ENCODE measurements around the gene NIPA2. TPM values are rescaled to one million over a fixed set of nuclear protein-coding genes. Genes with fewer than 3 reads are reported as not detected.

Gene NIPA2
- total and polyA plus RNA-seq, 3 experiments from 2014 or later, result 55.4 to 112 (median 102) TPM

DNA sequence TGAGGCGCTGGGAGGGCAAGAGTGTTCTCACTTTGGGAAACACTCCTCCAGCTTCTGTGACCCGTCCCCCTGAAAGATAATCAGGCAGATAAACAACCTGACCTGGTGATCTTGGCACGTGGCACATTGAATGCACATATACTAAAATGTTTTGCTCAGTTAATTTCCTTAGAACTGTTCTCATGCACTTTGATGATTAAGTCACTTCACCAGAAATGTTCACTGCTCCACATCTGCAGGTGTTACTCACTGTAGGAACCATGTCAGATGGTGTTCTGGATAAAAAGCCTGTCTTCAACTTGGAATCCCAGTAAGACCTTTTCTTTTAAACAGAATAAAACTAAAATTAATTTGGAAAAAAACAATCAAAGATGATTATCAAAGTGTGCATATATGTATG lies 24.6 kb upstream of the NIPA2 start:
- Mint-ChIP-seq H3K4me1 (peaks cover 6 to 13% (median 9%) of the 10 kb centered on the region in 3 donors), H3K27ac (no peak overlapping the region), H3K4me3 (no peak overlapping the region), H3K36me3 (peaks cover 0 to 42% (median 7%) of the 10 kb centered on the region in 3 donors), H3K9me3 (no peaks in the 10 kb centered on the region), H3K27me3 (no peaks in the 10 kb centered on the region)
- ChIA-PET POLR2A (no interaction called here), CTCF (no interaction called here)
- DNase-seq, result no peak
- Histone ChIP-seq H3K36me3 (ENCODE audit: insufficient read depth, low read length) (peaks cover 4% of the 10 kb centered on the region), H3K27ac (ENCODE audit: low read depth, low read length) (no peak overlapping the region), H3K27me3 (ENCODE audit: insufficient read depth, low read length, poor library complexity, severe bottlenecking) (no peaks in the 10 kb centered on the region), H3K4me1 (ENCODE audit: insufficient read depth, low read length) (no peaks in the 10 kb centered on the region), H3K4me3 (ENCODE audit: low read length) (no peak overlapping the region), H3K9me3 (ENCODE audit: low read length) (no peaks in the 10 kb centered on the region)

DNA sequence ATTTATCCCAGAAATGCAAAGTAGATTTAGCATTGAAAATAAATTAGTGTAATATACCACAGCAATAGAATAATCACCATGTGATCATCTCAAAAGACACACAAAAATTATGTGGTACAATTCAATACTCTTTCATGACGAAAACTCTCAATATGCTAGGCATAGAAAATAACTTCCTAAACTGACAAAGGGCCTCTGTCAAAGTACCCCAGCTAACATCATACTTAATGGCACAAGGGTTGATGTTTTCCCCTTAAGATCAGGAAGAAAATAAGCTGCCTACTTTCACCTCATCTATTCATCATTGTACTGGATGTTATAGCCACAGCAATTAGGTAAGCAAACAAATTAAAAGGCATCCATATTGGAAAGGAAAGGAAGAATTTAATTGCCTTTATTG lies 22.7 kb upstream of the NIPA2 start:
- Histone ChIP-seq H3K27ac (ENCODE audit: low read depth, low read length) (no peak overlapping the region), H3K36me3 (ENCODE audit: insufficient read depth, low read length) (peaks cover 4% of the 10 kb centered on the region), H3K27me3 (ENCODE audit: insufficient read depth, low read length, poor library complexity, severe bottlenecking) (no peaks in the 10 kb centered on the region), H3K4me1 (ENCODE audit: insufficient read depth, low read length) (no peaks in the 10 kb centered on the region), H3K9me3 (ENCODE audit: low read length) (no peaks in the 10 kb centered on the region), H3K4me3 (ENCODE audit: low read length) (no peak overlapping the region)
- H3K27me3 Mint-ChIP-seq, result no peaks in the 10 kb centered on the region
- peaks cover 0 to 3% (median 0%) of the 10 kb centered on the region in 3 donors for H3K4me1 Mint-ChIP-seq
- H3K27ac Mint-ChIP-seq, result no peak overlapping the region
- H3K9me3 Mint-ChIP-seq, result no peaks in the 10 kb centered on the region
- peaks cover 5 to 57% (median 12%) of the 10 kb centered on the region in 3 donors for H3K36me3 Mint-ChIP-seq
- no peak for DNase-seq
- ChIA-PET CTCF (no interaction called here), POLR2A (no interaction called here)
- H3K4me3 Mint-ChIP-seq, result no peak overlapping the region

DNA sequence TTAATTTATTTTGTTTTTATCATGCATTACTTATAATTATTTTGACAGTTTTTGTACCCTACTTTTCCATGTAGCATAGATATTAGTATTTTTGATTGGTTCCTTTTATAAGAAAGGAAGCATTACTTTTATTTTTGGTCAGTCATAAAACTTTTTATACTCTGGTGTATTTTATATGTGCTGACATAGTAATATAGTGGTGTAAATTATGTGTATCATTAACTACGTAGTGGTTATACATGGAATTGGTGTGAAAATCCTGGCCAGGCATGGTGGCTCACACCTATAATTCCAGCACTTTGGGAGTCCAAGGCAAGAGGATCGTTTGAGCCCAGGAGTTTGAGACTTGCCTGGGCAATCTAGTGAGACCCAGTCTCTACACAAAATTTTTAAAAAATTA lies 18.8 kb upstream of the NIPA2 start:
- Histone ChIP-seq H3K27ac (ENCODE audit: low read depth, low read length) (no peak overlapping the region), H3K27me3 (ENCODE audit: insufficient read depth, low read length, poor library complexity, severe bottlenecking) (no peaks in the 10 kb centered on the region), H3K4me3 (ENCODE audit: low read length) (no peak overlapping the region), H3K36me3 (ENCODE audit: insufficient read depth, low read length) (peaks cover 4% of the 10 kb centered on the region), H3K4me1 (ENCODE audit: insufficient read depth, low read length) (no peaks in the 10 kb centered on the region), H3K9me3 (ENCODE audit: low read length) (no peaks in the 10 kb centered on the region)
- H3K4me1 Mint-ChIP-seq, result peaks cover 0 to 3% (median 0%) of the 10 kb centered on the region in 3 donors
- no peak overlapping the region for H3K4me3 Mint-ChIP-seq
- CTCF ChIA-PET, result no interaction called here
- H3K36me3 Mint-ChIP-seq, result peaks cover 5 to 61% (median 27%) of the 10 kb centered on the region in 3 donors
- no peaks in the 10 kb centered on the region for H3K27me3 Mint-ChIP-seq
- POLR2A ChIA-PET, result no interaction called here
- DNase-seq, result no peak
- H3K9me3 Mint-ChIP-seq, result no peaks in the 10 kb centered on the region
- peak overlapping the region in 3 of 8 donors; percentile 47 to 61 (median 54) for H3K27ac Mint-ChIP-seq

DNA sequence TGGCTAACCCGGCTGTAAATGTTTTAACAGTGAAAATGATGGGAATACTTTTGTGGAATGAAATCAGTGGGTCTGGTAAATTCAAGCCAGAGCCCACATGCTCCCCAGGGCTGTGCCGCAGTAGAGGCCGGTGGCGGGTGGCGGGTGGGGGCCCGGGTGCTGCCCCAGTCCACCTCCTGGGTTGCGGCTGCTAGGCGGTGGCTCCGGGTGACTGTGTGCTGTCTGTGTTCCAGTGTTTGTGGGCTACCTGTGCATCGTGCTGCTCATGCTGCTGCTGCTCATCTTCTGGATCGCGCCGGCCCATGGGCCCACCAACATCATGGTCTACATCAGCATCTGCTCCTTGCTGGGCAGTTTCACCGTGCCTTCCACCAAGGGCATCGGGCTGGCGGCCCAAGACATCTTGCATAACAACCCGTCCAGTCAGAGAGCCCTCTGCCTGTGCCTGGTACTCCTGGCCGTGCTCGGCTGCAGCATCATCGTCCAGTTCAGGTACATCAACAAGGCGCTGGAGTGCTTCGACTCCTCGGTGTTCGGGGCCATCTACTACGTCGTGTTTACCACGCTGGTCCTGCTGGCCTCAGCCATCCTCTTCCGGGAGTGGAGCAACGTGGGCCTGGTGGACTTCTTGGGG lies 14.9 kb upstream of the NIPA2 start:
- no peaks in the 10 kb centered on the region for H3K9me3 Mint-ChIP-seq
- Histone ChIP-seq H3K9me3 (ENCODE audit: low read length) (no peaks in the 10 kb centered on the region), H3K27ac (ENCODE audit: low read depth, low read length) (no peak overlapping the region), H3K4me3 (ENCODE audit: low read length) (no peak overlapping the region), H3K4me1 (ENCODE audit: insufficient read depth, low read length) (no peaks in the 10 kb centered on the region), H3K36me3 (ENCODE audit: insufficient read depth, low read length) (peaks cover 4% of the 10 kb centered on the region), H3K27me3 (ENCODE audit: insufficient read depth, low read length, poor library complexity, severe bottlenecking) (no peaks in the 10 kb centered on the region)
- no peaks in the 10 kb centered on the region for H3K4me1 Mint-ChIP-seq
- CTCF ChIA-PET, result no interaction called here
- no peaks in the 10 kb centered on the region for H3K27me3 Mint-ChIP-seq
- no peak overlapping the region for H3K4me3 Mint-ChIP-seq
- POLR2A ChIA-PET, result no interaction called here
- DNase-seq, result no peak
- peaks cover 5 to 80% (median 37%) of the 10 kb centered on the region in 3 donors for H3K36me3 Mint-ChIP-seq
- no peak overlapping the region for H3K27ac Mint-ChIP-seq

DNA sequence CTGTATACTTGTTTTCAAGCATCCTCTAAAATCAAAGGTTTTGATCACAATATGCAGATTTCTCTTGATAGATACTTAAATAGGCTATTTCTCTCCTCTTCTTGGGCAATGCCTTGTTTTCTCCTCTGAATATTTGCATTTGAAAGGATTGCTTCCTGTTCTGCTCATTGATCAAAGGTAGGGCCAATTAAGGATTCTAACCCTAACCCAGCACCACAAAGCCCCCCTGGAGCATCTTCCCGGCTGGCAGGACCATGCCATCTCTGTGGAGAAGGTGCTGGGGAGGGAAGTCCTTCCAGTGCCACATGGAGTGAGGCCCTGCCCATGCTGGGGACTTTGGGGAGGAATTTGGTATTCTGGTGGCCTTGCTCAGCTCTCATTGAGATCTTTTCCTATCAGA lies 11.3 kb upstream of the NIPA2 start:
- ChIA-PET CTCF (no interaction called here), POLR2A (no interaction called here)
- Mint-ChIP-seq H3K4me1 (no peaks in the 10 kb centered on the region), H3K27ac (no peak overlapping the region), H3K4me3 (no peak overlapping the region), H3K36me3 (peaks cover 0 to 57% (median 23%) of the 10 kb centered on the region in 3 donors), H3K27me3 (no peaks in the 10 kb centered on the region), H3K9me3 (no peaks in the 10 kb centered on the region)
- Histone ChIP-seq H3K9me3 (ENCODE audit: low read length) (no peaks in the 10 kb centered on the region), H3K27ac (ENCODE audit: low read depth, low read length) (no peak overlapping the region), H3K36me3 (ENCODE audit: insufficient read depth, low read length) (no peaks in the 10 kb centered on the region), H3K27me3 (ENCODE audit: insufficient read depth, low read length, poor library complexity, severe bottlenecking) (no peaks in the 10 kb centered on the region), H3K4me3 (ENCODE audit: low read length) (no peak overlapping the region), H3K4me1 (ENCODE audit: insufficient read depth, low read length) (no peaks in the 10 kb centered on the region)
- no peak for DNase-seq

DNA sequence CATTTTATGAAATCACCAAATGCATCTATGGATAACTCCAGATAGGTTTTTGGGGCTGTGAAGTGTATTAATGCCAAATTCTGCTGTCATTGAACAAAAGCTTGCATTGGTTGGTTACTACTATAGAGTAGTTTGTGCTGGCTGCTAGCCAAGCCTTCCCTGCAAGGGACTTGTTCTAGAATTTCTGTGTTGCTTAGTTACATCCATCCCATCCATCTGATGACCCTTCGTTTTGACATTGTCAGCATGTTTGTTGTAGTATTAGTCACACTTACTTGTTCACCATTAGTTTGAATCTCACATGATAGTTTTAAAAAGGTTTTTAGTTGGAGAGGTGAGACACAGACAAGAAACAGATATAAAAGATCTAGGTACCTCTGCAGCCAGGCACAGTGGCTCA lies 7.0 kb upstream of the NIPA2 start:
- H3K4me3 Mint-ChIP-seq, result no peak overlapping the region
- H3K27ac Mint-ChIP-seq, result peak overlapping the region in 1 of 8 donors; percentile 21
- CTCF ChIA-PET, result interaction anchor here (0.6 kb wide), 1 partner anchor 9 kb away, joined by 3 read pairs; no protein-coding TSS in a partner anchor

DNA sequence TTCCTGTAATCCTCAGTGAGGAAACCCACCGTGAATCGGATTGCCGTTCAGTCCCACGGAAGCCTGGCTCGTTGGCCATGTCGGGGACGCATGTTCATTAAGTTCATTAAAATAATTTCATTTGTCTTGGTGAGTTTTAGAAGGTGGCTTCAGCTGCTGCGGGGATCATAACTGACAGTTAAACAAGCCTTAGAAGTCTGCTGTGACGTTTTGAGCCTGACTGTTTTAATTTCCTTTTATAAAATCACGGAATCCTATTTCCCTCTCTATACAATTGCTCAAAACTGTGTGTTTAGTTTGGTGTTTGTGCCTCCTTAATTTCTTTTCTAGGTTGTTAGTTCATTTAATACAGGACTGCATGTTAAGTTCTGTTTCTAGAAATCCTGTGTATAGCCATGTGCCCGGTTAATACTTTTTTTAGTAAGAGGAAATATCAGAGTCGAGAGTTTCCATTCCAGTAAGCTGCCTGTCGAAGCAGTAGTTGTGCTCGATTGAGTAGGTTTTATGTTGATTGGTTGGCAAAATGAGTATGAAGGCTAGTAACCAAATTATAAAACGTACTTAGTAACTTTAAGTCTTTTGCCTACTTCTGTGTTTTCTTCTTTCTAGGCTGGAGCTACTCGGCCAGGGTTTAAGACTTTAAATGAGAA lies 705 bp downstream of the NIPA2 start:
- Histone ChIP-seq H3K27me3 (ENCODE audit: insufficient read depth, low read length, poor library complexity, severe bottlenecking) (no peaks in the 10 kb centered on the region), H3K36me3 (ENCODE audit: insufficient read depth, low read length) (no peaks in the 10 kb centered on the region), H3K27ac (ENCODE audit: low read depth, low read length) (peak overlapping the region; percentile 96), H3K4me1 (ENCODE audit: insufficient read depth, low read length) (peaks cover 17% of the 10 kb centered on the region), H3K9me3 (ENCODE audit: low read length) (no peaks in the 10 kb centered on the region), H3K4me3 (ENCODE audit: low read length) (peak overlapping the region; percentile 88)
- ChIA-PET POLR2A (interaction anchor here (1.5 kb wide), 1 partner anchor 200 kb away, joined by 4 read pairs; the partner anchor contains the start of gene TUBGCP5), CTCF (interaction anchor here (1.1 kb wide), 1 partner anchor 54 kb away, joined by 3 read pairs; no protein-coding TSS in a partner anchor)
- no peak for DNase-seq
- Mint-ChIP-seq H3K27ac (peak overlapping the region; percentile 92 to 99 (median 96)), H3K27me3 (no peaks in the 10 kb centered on the region), H3K36me3 (peaks cover 0 to 37% (median 4%) of the 10 kb centered on the region in 3 donors), H3K4me1 (peaks cover 33 to 40% (median 34%) of the 10 kb centered on the region in 3 donors), H3K4me3 (peak overlapping the region; percentile 89 to 97 (median 93)), H3K9me3 (no peaks in the 10 kb centered on the region)

More for the DNA sequence above, 7.0 kb upstream of the NIPA2 start:
- peaks cover 0 to 7% (median 0%) of the 10 kb centered on the region in 5 donors for H3K9me3 Mint-ChIP-seq
- Histone ChIP-seq H3K4me3 (ENCODE audit: low read length) (no peak overlapping the region), H3K36me3 (ENCODE audit: insufficient read depth, low read length) (no peaks in the 10 kb centered on the region), H3K9me3 (ENCODE audit: low read length) (no peaks in the 10 kb centered on the region), H3K27ac (ENCODE audit: low read depth, low read length) (no peak overlapping the region), H3K27me3 (ENCODE audit: insufficient read depth, low read length, poor library complexity, severe bottlenecking) (no peaks in the 10 kb centered on the region), H3K4me1 (ENCODE audit: insufficient read depth, low read length) (no peaks in the 10 kb centered on the region)
- no peaks in the 10 kb centered on the region for H3K27me3 Mint-ChIP-seq
- POLR2A ChIA-PET, result no interaction called here
- H3K4me1 Mint-ChIP-seq, result no peaks in the 10 kb centered on the region
- peaks cover 0 to 24% (median 10%) of the 10 kb centered on the region in 3 donors for H3K36me3 Mint-ChIP-seq
- DNase-seq, result no peak

DNA sequence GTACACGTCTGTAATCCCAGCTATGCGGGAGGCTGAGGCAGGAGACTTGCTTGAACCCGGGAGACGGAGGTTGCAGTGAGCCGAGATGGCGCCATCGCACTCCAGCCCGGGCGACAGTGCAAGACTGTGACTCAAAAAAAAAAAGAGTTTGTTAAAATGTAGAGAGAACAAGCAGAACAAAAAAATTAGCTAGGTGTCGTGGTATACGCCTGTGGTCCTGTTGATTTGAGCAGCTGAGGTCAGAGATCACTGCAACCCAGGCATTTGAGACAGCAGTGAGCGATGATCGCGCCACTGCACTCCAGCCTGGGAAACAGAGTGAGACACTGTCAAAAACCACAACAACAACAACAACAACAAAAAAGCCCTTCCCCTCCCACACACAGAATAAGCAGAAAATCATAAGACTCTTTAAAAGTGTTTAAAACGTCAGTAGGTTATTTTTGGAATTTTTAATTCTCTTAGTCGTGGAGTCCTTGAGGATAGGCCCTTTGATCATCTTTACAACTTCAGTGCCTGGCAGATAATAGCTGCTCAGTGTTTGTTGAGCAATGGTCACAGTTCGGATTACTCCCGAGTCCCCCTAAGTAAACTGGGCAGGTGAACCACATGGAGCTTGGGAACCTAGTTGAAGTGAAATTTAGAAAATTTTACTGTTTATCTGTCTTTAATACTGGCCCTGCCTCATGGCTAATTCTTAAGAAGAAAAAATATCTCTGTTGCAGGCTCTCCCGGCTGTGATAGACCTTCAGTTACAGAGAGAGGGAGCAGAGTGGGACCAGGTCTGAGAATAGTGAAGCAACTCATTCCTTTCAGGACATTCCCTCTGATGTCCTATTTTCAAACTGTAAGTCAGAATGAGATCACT lies 6.2 kb downstream of the NIPA2 start:
- H3K9me3 Mint-ChIP-seq, result no peaks in the 10 kb centered on the region
- H3K9me3 ChIP-seq (ENCODE audit: low read length), result no peaks in the 10 kb centered on the region
- POLR2A ChIA-PET, result no interaction called here
- H3K4me3 ChIP-seq (ENCODE audit: low read length), result no peak overlapping the region
- H3K4me1 Mint-ChIP-seq, result peaks cover 47 to 75% (median 69%) of the 10 kb centered on the region in 3 donors
- H3K4me1 ChIP-seq (ENCODE audit: insufficient read depth, low read length), result peaks cover 13% of the 10 kb centered on the region
- no peaks in the 10 kb centered on the region for H3K27me3 Mint-ChIP-seq
- no peak overlapping the region for H3K4me3 Mint-ChIP-seq
- H3K27ac ChIP-seq (ENCODE audit: low read depth, low read length), result no peak overlapping the region
- no peak for DNase-seq
- CTCF ChIA-PET, result no interaction called here
- H3K36me3 ChIP-seq (ENCODE audit: insufficient read depth, low read length), result no peaks in the 10 kb centered on the region
- H3K36me3 Mint-ChIP-seq, result peaks cover 0 to 64% (median 10%) of the 10 kb centered on the region in 3 donors
- no peaks in the 10 kb centered on the region for H3K27me3 ChIP-seq (ENCODE audit: insufficient read depth, low read length, poor library complexity, severe bottlenecking)
- peak overlapping the region in 4 of 8 donors; percentile 27 to 56 (median 44) for H3K27ac Mint-ChIP-seq

All from CD8-positive, alpha-beta memory T cell (primary cell).